RWPE1 (cell line): ENCODE measurements around the gene TFEB.
A peak's percentile ranks its signal among the peaks of the same experiment; 100 is the strongest.

ENCODE experiments used
- CTCF ChIA-PET: fragments of 350-600 bp; sonication (Branson Sonifier 250); formaldehyde crosslinking; extraction: SDS; loops from one replicate; lab custom pipeline; 2021; lab: Yijun Ruan, JAX
- POLR2A ChIA-PET: fragments of 400-600 bp; formaldehyde crosslinking; extraction: SDS; loops from one replicate; lab custom pipeline; 2020; ENCODE audit warnings: antibody characterized with exemption; ENCODE audit not compliant: low non-redundant PET; lab: Yijun Ruan, JAX
- DNase-seq: peaks from one replicate; pipeline ENCODE4 v3.0.0; 2012; ENCODE audit warnings: low spot score
- H3K27ac ChIP-seq: fragments of 450-650 bp; 2 replicates; pipeline ENCODE4 v1.5.1; 2017
- CTCF ChIP-seq: fragments of 450-650 bp; conservative IDR thresholded peaks from 2 replicates; pipeline ENCODE4 v1.5.1; 2017; ENCODE audit warnings: low read depth, mild to moderate bottlenecking

TFEB gene

DNA sequence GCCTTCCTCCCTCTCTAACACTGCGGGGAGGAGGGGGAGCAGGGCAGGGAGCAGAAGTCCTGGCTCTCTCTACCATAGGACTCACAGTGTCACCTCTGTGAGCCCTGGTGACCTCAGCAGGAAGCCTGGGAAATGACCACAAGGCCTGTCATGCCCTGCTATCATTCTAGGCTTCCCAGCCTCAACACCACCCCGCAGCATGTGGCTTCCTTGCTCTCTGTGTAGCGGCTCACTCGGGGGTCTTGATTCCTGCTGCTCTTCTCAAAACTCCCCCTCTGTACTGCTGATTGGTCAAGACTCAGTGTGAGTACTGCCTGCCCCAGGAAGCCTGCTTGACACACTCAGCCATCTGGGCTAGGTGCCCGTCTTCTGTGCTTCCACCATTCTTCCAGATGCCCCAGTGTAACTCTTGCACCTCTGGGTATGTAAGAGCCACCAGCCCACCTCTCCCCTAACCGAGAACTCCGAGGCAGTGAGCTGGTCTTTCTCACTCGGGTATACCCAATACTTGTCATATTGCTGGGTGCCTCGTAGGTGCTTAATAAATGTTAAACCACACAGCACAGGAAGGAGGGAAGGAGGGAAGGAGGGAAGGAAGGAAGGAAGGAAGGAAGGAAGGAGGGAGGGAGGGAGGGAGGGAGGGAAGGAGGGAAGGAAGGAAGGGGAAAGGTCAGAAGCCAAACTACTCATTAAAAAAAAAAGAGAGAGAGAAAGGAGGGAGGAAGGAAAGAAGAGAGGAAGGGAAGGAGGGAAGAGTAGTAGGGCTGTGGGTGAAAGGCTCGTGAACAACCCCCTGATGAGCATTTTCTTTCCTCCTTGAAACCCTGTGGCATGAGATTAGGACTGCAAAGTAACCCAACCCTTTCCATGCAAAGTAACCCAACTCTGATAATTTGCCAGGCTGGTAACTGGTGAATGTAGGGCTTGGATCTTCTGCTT lies 92.2 kb downstream of the TFEB start:
- ChIA-PET CTCF (interaction anchor here (0.5 kb wide), 1 partner anchor 261 kb away, joined by 3 read pairs; no protein-coding TSS in a partner anchor), POLR2A (no interaction called here)
- H3K27ac ChIP-seq, result peak overlapping the region; percentile 85
- DNase-seq, result no peak
- no peak for TF ChIP-seq CTCF

GRCh38 chr6:41642090-41642959 lies 93.1 kb downstream of the TFEB start:
- H3K27ac ChIP-seq, result peak overlapping the region; percentile 85
- CTCF ChIA-PET, result interaction anchor here (0.5 kb wide), 1 partner anchor 262 kb away, joined by 3 read pairs; no protein-coding TSS in a partner anchor
- no peak for TF ChIP-seq CTCF
- no peak for DNase-seq
- POLR2A ChIA-PET, result no interaction called here

DNA sequence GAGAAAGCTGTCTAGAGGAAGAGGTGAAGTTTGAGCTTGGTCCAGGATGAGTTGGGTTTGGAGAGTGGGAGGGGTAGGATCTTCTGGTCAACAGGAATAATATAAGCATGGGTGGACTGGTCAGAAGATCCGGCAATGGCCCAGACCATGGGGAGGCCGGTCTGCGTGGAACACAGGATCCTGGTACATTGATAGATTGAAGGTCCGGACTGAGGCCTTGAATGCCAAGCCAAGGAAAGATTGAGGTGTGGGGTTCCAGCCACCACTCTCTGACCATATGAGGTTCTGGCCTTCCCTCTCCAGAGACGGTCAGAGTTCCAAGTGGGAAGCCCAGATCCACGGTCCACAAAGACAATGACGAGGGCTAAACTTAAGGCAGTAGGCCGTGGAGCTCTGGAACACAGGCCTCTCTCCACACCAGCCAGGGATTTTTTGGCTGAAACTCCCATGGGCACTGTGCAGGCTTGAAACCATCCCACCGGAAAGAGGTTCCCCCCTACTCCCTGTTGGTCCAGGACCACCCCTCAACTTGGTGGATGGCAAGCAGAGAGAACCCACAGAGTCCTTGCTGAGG lies 94.0 kb downstream of the TFEB start:
- CTCF ChIA-PET, result no interaction called here
- TF ChIP-seq CTCF, result no peak
- no peak for DNase-seq
- peak overlapping the region; percentile 85 for H3K27ac ChIP-seq
- POLR2A ChIA-PET, result no interaction called here

GRCh38 chr6:41640426-41640825 lies 95.0 kb downstream of the TFEB start:
- no peak for DNase-seq
- peak overlapping the region; percentile 85 for H3K27ac ChIP-seq
- CTCF ChIA-PET, result no interaction called here

DNA sequence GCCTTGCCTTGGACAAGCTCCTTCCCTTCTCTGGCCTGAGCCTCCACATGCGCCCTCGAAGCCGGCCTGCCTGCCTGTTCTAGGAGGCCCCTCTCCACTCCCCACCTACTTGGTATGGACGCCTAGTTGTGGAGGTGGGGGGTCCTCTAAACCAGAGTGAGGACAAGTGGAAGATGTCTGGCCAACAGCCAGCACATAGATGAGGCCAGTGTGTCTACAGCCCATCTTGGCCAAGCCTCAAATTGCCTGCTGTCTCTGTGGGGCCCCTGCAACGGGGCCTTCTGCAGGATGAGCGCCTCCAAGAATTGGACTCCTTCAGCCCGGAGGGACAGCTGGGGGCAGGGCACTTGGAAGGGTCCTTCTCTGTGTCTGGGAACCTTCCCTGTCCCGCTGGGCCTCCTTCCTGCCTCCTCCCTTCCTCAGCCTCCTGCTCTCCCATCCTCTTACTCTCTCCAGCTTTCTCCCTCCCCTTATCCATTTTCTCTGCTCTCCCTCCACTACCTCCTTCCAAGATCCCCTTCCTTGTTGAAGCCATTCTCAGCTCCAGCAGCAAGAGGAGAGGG lies 95.5 kb downstream of the TFEB start:
- peak overlapping the region; percentile 85 for H3K27ac ChIP-seq
- CTCF ChIA-PET, result no interaction called here
- no peak for TF ChIP-seq CTCF
- POLR2A ChIA-PET, result no interaction called here
- no peak for DNase-seq

More at GRCh38 chr6:41640426-41640825, 95.0 kb downstream of the TFEB start:
- no peak for TF ChIP-seq CTCF
- POLR2A ChIA-PET, result no interaction called here
